Hepatocyte (in vitro differentiated cells): ENCODE data around the gene NFKB1. TPM values are rescaled to one million over a fixed set of nuclear protein-coding genes. Genes with fewer than 3 reads are reported as not detected.

Source experiments
- DNase-seq: peaks from one replicate; pipeline ENCODE4 v3.0.0-alpha.2; 2016; ENCODE audit warnings: low spot score
- H2AFZ ChIP-seq: fragments of 200-600 bp; sonication (generic); 2 replicates; pipeline ENCODE4 v1.6.0; 2016; ENCODE audit warnings: antibody characterized with exemption, mild to moderate bottlenecking
- H3K27ac ChIP-seq: fragments of 200-600 bp; sonication (generic); 2 replicates; pipeline ENCODE4 v1.5.1; 2016; ENCODE audit warnings: mild to moderate bottlenecking
- H3K27me3 ChIP-seq: fragments of 200-600 bp; sonication (generic); 2 replicates; pipeline ENCODE4 v1.6.1; 2016
- H3K36me3 ChIP-seq: fragments of 200-600 bp; sonication (generic); replicated peaks from 2 replicates; pipeline ENCODE4 v1.5.1; 2016; ENCODE audit warnings: low read depth; ENCODE audit not compliant: insufficient read depth
- H3K4me1 ChIP-seq: fragments of 200-600 bp; sonication (generic); 2 replicates; pipeline ENCODE4 v1.5.1; 2016; ENCODE audit warnings: mild to moderate bottlenecking, moderate library complexity; ENCODE audit not compliant: insufficient read depth
- H3K4me2 ChIP-seq: fragments of 200-600 bp; sonication (generic); 2 replicates; pipeline ENCODE4 v1.6.0; 2016
- H3K4me3 ChIP-seq: fragments of 200-600 bp; sonication (generic); 2 replicates; pipeline ENCODE4 v1.5.1; 2016; ENCODE audit warnings: mild to moderate bottlenecking
- H3K79me2 ChIP-seq: fragments of 200-600 bp; sonication (generic); 2 replicates; pipeline ENCODE4 v1.6.0; 2017; ENCODE audit warnings: mild to moderate bottlenecking
- H3K9me2 ChIP-seq: fragments of 200-600 bp; sonication (generic); replicated peaks from 2 replicates; pipeline ENCODE4 v1.6.0; 2017; ENCODE audit warnings: mild to moderate bottlenecking; ENCODE audit not compliant: insufficient read depth
- H3K9me3 ChIP-seq: fragments of 200-600 bp; sonication (generic); 2 replicates; pipeline ENCODE4 v1.5.1; 2016; ENCODE audit warnings: low read depth, mild to moderate bottlenecking
- H4K20me1 ChIP-seq: fragments of 200-600 bp; sonication (generic); 2 replicates; pipeline ENCODE4 v1.6.0; 2016; ENCODE audit warnings: mild to moderate bottlenecking; ENCODE audit not compliant: insufficient read depth, poor library complexity, severe bottlenecking
- CTCF ChIP-seq: fragments of 200-600 bp; sonication (generic); IDR thresholded peaks from 2 replicates; pipeline ENCODE4 v1.5.1; 2016; ENCODE audit warnings: antibody characterized with exemption, mild to moderate bottlenecking; ENCODE audit not compliant: poor library complexity
- EZH2 ChIP-seq: fragments of 200-600 bp; sonication (generic); IDR thresholded peaks from 2 replicates; pipeline ENCODE4 v1.6.1; 2016; ENCODE audit warnings: antibody characterized with exemption, mild to moderate bottlenecking, borderline replicate concordance
- EZH2phosphoT487 ChIP-seq: fragments of 200-600 bp; sonication (generic); IDR thresholded peaks from one replicate; pipeline ENCODE4 v1.6.1; 2018; ENCODE audit warnings: antibody characterized with exemption, mild to moderate bottlenecking, low read depth, moderate library complexity; ENCODE audit not compliant: unreplicated experiment, severe bottlenecking
- whole genome bisulfite sequencing: methylation state at CpG from one replicate; pipeline ENCODE4 v1.1.6; 2016; ENCODE audit warnings: low lambda C conversion rate; ENCODE audit errors: missing lambda C conversion rate; 5-methylcytosine and 5-hydroxymethylcytosine counted together
- polyA plus RNA-seq: library from polyadenylated mRNA; unstranded; fragments of >200 nt; fragmentation: Nextera tagmentation; extraction: Ambion mirVana; gene quantifications from 2 replicates; pipeline ENCODE4 v1.2.1, GENCODE V29; 2016
- total RNA-seq: library from RNA; depleted of rRNA; stranded (reverse); fragments of >200 nt; gene quantifications from 2 replicates; pipeline ENCODE4 v1.2.3, GENCODE V29; 2014

The NFKB1 gene
- total and polyA plus RNA-seq, 2 experiments from 2014 or later, result 21.1 to 22.8 TPM

- Histone ChIP-seq H3K79me2 (peaks cover 2% of the 10 kb centered on the region), H3K9me2 (no peaks in the 10 kb centered on the region), H3K9me3 (no peaks in the 10 kb centered on the region), H3K27me3 (no peaks in the 10 kb centered on the region), H3K27ac (no peak overlapping the region), H3K36me3 (no peaks in the 10 kb centered on the region), H3K4me3 (no peak overlapping the region), H4K20me1 (no peaks in the 10 kb centered on the region), H2AFZ (no peak overlapping the region), H3K4me1 (peaks cover 12% of the 10 kb centered on the region), H3K4me2 (no peak overlapping the region)
- WGBS, result 97% methylated on average over 2 of the region's 2 CpGs
- no peak for DNase-seq
- no peak for TF ChIP-seq EZH2phosphoT487
These were observed 56.5 kb downstream of the NFKB1 start for GRCh38 chr4:102557636-102558035.

- TF ChIP-seq CTCF (no peak), EZH2 (no peak)
- Histone ChIP-seq H3K79me2 (peaks cover 2% of the 10 kb centered on the region), H3K4me3 (no peak overlapping the region), H4K20me1 (no peaks in the 10 kb centered on the region), H3K36me3 (no peaks in the 10 kb centered on the region), H3K9me3 (no peaks in the 10 kb centered on the region), H3K9me2 (no peaks in the 10 kb centered on the region), H3K4me1 (no peaks in the 10 kb centered on the region), H3K27ac (peak overlapping the region; percentile 36), H3K4me2 (peak overlapping the region; percentile 16), H3K27me3 (no peaks in the 10 kb centered on the region), H2AFZ (no peak overlapping the region)
- 74% methylated on average over 5 of the region's 5 CpGs for WGBS
- no peak for DNase-seq
These were observed 59.0 kb downstream of the NFKB1 start for GRCh38 chr4:102560115-102560514.

GRCh38 chr4:102560571-102561341 lies 59.6 kb downstream of the NFKB1 start:
- Histone ChIP-seq H3K4me2 (peak overlapping the region; percentile 16), H2AFZ (no peak overlapping the region), H3K9me3 (no peaks in the 10 kb centered on the region), H3K36me3 (no peaks in the 10 kb centered on the region), H4K20me1 (no peaks in the 10 kb centered on the region), H3K4me1 (no peaks in the 10 kb centered on the region), H3K9me2 (no peaks in the 10 kb centered on the region), H3K27me3 (no peaks in the 10 kb centered on the region), H3K4me3 (no peak overlapping the region), H3K79me2 (peaks cover 2% of the 10 kb centered on the region), H3K27ac (peak overlapping the region; percentile 36)
- TF ChIP-seq EZH2 (no peak), EZH2phosphoT487 (no peak), CTCF (no peak)
- DNase-seq, result no peak
- WGBS, result 81% methylated on average over 4 of the region's 4 CpGs

- WGBS, result 93% methylated on average over 1 of the region's 1 CpG
- no peaks in the 10 kb centered on the region for H3K4me1 ChIP-seq
These were observed 61.8 kb downstream of the NFKB1 start for GRCh38 chr4:102563000-102563399.

More at GRCh38 chr4:102563000-102563399, 61.8 kb downstream of the NFKB1 start:
- Histone ChIP-seq H3K27me3 (no peaks in the 10 kb centered on the region), H3K9me2 (no peaks in the 10 kb centered on the region), H4K20me1 (no peaks in the 10 kb centered on the region), H3K27ac (no peak overlapping the region), H3K79me2 (peaks cover 2% of the 10 kb centered on the region), H3K4me2 (no peak overlapping the region), H2AFZ (no peak overlapping the region), H3K9me3 (no peaks in the 10 kb centered on the region), H3K4me3 (no peak overlapping the region), H3K36me3 (no peaks in the 10 kb centered on the region)
- no peak for TF ChIP-seq EZH2phosphoT487
- TF ChIP-seq CTCF, result no peak
- TF ChIP-seq EZH2, result no peak
- DNase-seq, result no peak
